HG03139 (cell line): Measurements from ENCODE around the gene GAB2.

ENCODE experiments used
- ATAC-seq: cut with Tn5 transposase; IDR thresholded peaks from one replicate; pipeline ENCODE4 v1.9.1; 2021; ENCODE audit not compliant: unreplicated experiment

GAB2 gene

DNA sequence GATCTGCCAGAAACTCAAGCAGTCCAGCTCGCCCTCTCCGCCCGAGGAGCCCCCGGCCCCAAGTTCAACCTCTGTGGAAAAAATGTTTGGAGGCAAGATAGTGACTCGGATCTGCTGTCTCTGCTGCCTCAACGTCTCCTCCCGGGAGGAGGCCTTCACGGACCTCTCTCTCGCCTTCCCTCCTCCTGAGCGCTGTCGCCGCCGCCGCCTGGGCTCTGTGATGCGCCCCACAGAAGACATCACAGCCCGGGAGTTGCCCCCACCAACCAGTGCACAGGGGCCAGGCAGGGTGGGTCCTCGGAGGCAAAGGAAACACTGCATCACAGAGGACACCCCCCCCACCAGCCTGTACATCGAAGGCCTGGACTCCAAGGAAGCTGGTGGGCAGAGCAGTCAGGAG is 208.1 kb downstream of the GAB2 start:
- ATAC-seq = no peak

- ATAC-seq = no peak
These were observed 209.1 kb downstream of the GAB2 start for GRCh38 chr11:78208257-78209165.

GRCh38 chr11:78207532-78208256 is 209.9 kb downstream of the GAB2 start:
- ATAC-seq = no peak

DNA sequence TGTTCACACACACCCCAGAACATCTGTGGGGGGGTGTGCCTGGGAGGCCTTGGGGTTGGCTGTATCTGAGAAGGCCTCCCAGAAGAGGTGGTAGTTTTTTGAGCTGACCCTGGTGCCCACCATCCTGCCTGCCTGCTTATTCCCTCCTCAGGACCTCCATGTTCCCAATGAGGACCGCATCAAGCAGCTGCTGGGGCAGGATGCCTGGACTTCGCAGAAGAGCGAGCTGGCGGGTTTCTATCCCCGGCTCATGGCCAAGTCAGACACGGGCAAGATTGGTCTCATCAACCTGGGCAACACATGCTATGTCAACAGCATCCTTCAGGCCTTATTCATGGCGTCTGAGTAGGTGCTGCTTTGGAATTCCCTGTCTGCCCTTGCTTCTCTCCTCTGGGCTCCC is 211.9 kb downstream of the GAB2 start:
- ATAC-seq = no peak

DNA sequence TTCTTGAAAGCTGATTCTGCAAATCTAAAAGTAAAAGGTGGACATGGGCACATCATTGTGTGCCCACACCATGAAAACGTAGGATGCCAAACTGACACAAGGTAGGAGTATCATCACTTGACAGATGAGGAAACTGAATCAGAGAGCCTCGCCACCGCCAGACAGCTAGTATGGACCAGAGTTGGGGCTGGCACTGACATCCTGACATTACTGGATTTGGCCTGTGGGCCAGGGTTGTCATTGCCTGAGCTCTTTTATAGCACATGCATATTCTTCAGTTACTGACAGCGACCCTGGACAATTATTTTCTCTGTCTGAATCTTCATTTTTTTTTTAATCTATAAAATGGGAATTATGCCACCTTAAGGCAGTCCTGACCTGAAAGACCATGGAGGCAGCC is 212.4 kb downstream of the GAB2 start:
- no peak for ATAC-seq

DNA sequence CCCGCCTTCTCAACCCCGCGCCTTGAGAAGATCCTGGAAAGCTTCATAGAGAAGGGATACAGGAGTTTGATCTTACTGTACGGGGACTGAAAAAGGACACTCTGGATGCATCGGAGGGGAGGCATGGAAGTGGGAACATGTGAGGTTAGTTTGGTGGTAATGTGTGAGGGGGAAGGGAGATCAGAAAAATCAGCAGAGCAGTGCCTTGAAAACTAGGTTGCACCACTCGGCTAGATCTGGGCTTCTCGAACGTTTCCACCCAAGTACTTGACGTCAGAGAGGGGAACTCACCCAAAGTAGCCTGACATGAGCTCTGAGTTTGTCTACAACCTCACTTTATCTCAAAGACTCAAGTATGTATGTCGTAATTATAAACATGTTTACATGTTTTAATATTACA is 214.4 kb downstream of the GAB2 start:
- no peak for ATAC-seq

- no peak for ATAC-seq
These were observed 214.9 kb downstream of the GAB2 start for GRCh38 chr11:78202733-78203167.

DNA sequence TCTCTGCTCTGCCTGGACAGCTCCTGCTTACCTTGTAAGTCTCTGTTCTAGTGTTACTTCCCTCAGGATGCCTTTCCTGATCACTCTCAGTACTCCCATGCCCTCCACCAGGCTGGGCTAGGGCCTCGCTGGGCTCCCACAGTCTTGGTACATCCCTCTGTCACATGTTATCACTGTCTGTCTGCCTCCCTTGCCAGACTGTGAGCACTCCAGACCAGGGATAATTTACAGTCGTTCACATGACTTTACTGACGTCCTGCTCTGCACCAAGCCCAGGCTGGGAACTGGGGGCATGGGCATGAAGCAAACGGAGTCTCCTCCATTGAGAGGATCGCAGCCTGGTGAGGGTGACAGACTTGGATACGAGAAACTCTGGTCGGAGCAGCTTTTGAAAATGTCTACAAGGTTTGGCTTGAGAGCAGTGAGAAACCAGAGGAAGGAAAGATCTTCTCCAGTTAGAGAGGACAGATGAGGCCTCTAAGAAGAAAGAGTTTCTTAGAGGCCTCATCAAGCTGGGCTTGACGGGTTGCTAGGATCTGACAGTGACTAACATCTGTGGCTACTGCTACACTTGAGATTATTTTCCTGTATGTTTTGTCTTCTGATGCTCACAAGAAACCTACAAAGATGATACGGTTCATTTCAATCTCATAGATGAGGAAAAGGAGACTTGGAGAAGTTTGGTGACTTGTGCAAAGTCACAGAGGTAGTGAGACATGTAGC is 216.4 kb downstream of the GAB2 start:
- ATAC-seq = no peak

GRCh38 chr11:78200553-78200952 is 217.1 kb downstream of the GAB2 start:
- ATAC-seq = no peak

GRCh38 chr11:78200061-78200460 is 217.6 kb downstream of the GAB2 start:
- ATAC-seq = no peak

GRCh38 chr11:78199653-78200015 is 218.0 kb downstream of the GAB2 start:
- no peak for ATAC-seq

DNA sequence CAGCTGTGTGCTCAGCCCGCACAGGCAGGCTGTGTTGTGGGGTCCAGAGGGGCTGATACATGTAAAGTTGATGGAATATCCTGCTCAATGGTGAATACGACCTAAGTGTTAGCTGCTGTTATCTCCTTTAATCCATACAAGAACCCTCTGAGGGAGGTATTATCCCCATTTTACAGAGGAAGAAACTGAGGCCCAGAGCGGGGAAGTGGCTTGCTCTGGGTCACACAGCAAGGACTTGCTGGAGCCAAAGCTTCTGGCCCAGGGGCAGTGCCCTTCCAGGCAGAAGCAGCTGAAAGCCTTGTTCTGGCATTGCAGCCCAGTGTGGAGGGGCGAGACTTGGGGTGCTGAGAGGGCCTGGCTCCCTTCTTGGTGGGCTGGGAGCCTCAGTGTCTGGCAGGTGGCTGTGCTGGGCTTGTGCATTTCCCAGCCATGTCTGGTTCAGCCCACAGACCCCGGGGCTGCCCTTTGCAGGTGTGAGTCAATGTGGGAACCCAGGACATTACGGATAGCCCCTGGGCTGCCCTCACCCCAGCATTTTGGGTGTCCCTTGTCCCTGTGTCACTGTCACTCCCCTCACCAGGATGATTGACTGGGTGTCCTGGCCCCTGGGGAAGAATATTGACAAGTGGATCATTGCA is 218.5 kb downstream of the GAB2 start:
- no peak for ATAC-seq

GRCh38 chr11:78197816-78198215 is 219.8 kb downstream of the GAB2 start:
- no peak for ATAC-seq

DNA sequence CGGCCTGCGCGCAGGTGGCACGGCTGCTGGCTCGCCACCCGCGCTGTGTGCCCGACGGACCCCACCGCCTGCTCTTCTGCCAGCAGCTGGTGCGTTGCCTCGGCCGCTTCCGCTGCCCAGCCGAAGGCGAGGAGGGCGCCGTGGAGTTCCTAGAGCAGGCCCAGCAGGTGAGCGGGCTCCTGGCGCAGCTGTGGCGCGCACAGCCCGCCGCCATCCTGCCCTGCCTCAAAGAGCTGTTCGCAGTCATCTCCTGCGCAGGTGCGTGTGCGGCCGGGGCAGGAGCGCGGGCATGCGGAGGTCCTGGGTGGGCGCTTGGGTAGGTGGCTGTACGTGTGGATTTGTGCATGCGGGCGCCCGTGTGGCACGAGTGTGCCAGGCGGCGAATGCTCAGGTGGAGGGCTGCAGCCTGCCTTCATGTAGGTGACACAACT is 220.9 kb downstream of the GAB2 start:
- no peak for ATAC-seq

DNA sequence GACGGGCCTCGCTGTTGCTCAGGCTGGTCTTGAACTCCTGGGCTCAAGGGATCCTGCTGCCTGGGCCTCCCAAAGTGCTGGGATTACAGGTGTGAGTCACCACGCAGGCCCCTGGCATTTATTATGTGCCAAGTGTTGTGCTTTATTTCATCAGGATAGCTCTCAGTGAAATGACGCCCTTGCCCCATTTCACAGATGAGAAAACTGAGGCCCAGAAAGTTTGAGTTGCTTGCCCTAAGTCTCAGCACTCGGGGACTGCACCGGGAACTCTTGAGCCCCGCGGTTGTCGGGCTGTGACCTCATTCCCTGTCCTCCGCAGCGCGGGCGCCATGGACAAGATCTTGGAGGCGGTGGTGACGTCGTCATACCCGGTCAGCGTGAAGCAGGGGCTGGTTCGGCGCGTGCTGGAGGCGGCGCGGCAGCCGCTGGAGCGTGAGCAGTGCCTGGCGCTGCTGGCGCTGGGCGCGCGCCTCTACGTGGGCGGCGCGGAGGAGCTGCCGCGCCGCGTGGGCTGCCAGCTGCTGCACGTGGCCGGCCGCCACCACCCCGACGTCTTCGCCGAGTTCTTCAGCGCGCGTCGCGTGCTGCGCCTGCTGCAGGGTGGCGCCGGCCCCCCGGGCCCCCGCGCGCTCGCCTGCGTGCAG is 221.6 kb downstream of the GAB2 start:
- no peak for ATAC-seq

DNA sequence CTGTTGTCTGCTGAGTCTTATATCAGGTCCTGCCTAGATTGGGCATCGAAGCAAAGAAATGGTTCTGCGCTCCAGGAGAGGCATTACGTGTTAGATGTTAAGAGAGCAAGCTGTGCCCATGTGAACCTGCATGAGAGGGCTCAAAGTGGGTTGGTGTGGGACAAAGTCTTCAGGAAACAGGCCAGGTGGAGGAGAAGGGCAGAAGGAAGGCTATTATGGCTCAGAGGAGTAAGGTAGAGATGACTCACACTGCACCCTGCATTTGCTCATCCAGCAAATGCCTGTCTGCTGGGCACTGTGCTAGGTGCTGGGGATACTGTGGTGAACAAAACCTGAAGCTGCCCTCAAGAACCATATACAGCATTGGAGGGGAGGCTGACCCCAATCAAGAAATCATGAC is 223.1 kb downstream of the GAB2 start:
- no peak for ATAC-seq

- no peak for ATAC-seq
These were observed 223.8 kb downstream of the GAB2 start for GRCh38 chr11:78193806-78194205.

DNA sequence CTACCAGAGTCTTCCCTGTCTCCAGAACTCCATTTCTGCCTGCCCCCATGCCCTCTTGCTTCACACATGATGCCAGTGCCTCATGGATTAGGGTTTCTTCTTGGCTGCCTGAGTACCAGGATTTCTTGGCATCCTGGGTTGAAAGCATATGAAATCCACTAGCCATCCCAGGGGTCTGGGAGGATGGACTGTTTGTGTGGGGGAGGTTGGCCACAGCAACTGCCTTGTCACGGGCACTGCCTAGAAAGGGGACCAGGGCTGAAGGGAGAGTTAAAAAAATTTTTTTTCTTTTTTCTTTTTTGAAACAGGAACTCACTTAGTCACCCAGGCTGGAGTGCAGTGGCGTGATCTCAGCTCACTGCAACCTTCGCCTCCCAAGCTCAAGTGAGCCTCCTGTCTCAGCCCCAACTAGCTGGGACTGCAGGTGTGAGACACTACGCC is 224.7 kb downstream of the GAB2 start:
- no peak for ATAC-seq

DNA sequence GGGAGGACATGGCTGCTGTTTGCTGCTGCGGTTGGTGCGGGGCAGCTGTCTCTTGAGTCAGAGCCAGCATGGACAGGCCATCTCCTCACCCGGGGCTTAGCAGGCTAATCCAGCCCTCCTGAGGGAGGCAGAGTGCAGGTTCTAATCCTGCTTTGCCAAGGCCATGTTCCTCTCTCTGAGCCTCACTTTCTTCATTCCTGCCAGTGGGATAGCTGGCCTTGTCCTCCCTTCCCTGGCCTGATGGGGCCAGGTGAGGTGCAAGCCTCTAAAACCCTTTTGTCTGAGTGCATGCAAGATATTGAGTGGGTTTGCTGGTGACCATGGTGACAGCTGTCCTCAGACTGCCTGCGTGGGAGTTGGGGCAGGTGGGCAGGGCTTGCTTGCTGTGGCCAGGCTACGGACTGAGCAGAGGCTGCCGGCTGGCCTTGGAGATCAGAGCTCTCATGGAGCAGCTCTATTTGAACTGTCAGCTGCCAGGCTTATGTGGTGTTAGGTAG is 225.3 kb downstream of the GAB2 start:
- ATAC-seq = no peak

GRCh38 chr11:78190871-78191538 is 226.6 kb downstream of the GAB2 start:
- ATAC-seq = no peak
